GM21381 (cell line): ENCODE measurements around the gene FAM13B.
"Not testable (repeated sequence)": the region's sequence is repeated elsewhere in the genome, so short reads cannot be mapped to it uniquely, and the experiment has no call there.

ENCODE experiments used
- ATAC-seq: cut with Tn5 transposase; IDR thresholded peaks from one replicate; pipeline ENCODE4 v1.9.1; 2021; ENCODE audit warnings: mild to moderate bottlenecking, moderate library complexity; ENCODE audit not compliant: unreplicated experiment

Gene FAM13B

DNA sequence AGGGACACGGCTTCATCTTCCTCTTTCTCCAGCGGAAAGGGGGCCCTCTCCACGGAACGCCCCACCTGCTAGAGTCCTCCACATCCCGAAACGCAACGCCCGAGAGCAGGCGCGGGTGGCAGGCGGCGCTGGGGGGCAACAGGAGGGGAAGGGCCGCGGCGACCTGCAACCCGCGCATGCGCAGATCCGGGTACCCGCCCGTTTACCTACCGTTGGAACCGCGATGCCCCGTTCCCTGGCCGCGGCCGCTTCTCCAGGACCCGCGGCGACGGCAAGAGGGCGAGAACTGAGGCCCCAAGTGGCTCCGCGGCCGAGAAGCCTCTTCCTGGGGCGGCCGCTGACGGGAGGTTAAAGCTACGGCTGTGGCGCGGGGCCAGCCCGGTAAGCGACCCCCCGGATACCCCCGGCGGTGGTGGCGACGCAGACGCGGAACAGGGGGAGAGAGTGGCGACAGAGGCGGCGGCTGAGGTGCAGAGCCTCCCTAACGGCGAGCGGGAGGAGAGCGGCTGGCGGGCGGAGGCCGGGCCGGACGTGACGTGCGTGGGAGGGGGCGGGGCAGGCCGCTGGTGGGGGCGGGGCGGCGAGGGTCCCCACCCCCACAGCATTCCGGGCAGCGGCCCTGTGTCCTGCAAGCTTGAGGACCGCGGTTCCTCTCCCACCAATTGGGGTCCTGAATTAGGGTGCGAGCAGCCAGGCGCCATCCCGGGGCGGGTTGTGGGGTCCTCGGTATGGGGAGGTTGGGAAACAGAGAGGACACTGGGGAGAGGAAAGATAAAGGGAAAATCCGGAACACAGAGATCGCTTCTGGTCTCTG, at the start of gene FAM13B:
Gene FAM13B (minus strand): TSS at position 508 of the 814 bp plus-strand sequence. CDS start 13,968 bp downstream, outside the sequence.
- peak; percentile 54 for ATAC-seq

DNA sequence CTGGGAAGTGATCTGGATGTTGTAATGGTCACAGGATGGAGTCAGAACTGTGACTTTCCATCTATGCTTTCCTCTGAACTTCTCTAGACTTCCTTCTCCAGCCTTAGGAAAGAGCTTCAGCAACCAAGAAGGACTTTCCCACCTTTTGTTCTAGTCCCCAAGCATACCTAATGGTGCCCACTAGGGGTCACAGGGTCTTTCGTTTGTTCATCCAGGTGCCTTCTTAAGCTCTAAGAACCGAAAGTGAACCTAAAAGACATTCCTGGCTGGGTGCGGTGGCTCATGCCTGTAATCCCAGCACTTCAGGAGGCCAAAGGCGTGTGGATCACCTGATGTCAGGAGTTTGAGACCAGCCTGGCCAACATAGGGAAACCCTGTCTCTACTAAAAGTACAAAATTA, 49.2 kb upstream of the FAM13B start:
- ATAC-seq = no peak

DNA sequence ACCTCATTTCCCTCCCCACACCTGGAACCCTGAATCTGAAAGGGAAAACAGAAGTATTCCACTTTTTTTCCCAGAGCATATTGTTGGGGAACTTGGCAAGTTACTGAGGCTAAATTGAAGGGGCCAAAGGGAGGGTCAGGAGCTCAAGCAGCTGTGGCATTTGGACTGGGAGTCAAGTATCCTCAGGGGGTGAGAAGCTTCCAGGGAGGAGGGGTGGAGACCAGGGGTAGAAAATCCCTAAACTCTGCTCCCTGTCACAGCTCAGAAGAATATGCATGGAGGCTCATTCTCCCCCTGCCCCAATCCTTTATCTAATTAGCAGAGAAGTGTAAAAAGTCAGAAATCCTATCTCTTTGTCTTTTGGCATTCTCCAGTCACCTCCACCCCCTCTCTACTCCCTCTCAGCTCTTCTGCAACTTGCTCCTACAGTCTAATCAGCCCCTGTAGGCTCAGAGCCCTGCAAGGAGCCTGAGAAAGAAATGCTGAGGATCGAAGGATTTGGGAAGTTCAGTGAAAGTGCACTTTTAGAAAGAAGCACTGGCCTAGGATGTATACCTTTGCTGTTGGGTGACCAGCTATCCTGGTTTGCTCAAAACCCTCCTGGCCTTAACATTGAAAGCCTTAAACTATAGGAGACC, 45.2 kb upstream of the FAM13B start:
- ATAC-seq = no peak

DNA sequence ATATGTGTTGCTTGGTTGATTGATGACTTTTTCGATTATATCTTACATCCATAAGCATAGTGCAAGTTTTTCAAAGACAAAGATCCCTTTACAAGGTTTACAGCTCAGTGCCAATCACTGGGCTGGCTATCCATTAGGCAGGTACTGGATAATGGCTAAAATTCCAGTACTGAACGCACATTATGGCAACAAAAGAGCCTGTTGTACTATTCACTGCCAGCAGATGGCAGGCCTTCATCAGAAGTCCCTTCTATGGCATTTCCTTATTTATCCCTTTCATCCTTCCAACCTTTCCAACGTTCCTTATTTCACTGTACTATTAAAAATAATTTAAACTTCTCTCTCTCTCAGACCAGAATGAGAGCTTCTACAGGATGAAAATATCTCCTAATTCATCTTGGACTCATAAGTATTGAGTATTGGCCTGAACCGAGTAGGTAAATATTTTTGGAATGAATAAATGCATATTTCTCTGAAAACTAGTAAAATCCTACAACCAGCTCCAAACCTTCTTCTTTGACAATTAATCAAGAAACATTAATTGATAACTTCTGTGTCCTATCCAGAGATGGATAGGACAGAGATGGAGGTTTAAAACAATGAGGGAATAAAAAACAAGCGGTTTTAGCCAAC, 44.3 kb upstream of the FAM13B start:
- ATAC-seq = no peak

DNA sequence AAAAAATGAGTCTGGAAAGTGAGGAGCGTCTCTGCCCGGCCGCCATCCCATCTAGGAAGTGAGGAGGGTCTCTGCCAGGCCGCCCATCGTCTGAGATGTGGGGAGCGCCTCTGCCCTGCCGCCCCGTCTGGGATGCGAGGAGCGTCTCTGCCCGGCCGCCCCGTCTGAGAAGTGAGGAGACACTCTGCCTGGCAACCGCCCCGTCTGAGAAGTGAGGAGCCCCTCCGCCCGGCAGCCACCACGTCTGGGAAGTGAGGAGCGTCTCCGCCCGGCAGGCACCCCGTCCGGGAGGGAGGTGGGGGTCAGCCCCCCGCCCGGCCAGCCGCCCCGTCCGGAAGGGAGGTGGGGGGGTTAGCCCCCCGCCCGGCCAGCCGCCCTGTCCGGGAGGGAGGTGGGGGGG, 37.1 kb upstream of the FAM13B start:
- not testable (repeated sequence) for ATAC-seq

DNA sequence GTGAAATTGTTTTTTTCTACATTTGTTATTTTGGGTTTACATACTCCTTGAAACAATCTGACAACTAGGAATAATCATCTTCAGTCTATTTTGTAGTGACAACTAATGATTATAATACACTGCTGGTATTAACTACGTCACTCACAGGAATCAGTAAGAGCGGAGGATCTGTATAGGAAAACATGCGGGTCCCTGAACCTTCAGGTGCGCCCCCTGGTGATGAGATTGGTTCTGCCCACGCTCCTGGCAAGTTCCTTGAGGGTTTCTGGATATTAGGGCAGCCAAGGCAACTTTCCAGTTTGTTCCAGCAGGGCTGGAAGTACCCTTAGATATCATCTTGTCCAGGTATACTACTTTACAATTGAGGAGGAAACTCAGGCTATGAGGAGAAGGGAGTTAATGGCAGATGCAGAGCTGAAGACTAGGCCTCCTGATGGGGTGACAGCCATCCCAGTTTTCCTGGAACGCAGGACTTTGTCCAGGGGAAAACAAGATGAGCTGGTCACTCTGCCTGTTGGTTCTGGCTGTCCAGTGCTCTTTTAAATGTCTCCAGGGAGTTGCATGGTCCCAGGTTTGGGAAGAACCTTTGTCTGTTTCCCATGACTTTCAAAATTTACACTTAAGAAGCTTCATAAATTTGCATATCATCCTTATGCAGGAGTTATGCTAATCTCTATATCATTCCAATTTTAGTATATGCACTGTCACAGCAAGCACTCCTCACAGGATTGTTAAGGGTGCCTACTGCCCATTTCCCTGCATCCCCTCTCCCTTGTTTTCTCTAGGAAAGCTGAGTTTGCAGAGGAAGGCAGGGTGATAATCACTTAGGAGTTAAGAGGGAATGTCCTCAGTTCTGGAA, 36.1 kb upstream of the FAM13B start:
- ATAC-seq = peak; percentile 54

DNA sequence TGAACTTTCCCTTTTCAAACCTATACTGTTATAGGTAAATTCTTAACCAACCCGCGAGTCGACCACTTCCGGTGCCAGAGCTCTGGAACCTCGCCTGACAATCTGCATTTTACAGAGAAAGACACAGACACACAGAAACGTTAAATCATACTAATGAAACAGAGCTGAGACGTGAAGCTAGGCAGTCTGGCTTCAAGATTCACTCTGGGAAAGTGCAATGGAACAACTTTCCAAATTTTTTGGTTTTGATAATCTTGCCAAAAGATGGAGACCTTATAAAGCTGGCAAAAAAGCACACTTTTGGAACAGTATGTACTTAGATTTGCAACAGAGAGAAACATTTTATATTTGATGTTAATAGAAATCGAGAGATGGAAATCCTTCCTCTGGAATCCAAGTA, 35.1 kb upstream of the FAM13B start:
- no peak for ATAC-seq

DNA sequence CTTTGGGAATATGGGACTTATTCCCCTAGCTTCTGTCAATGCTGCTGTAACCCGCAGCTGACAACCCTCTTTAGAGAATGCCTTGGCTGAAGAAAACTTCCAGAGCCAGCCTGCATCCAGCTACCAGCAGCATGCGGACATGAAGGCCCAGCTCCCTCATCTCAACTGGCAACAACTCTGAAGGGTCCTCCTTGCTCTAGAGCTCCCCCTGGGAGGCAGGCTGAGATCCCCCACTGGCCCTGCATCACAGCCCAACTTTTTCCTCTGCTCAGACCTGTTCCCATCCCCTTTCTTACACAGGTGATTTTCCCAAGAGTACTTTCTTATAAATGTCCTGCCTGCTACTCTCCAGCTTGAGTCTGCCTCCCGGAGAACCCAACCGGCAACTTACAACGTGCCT, 32.2 kb upstream of the FAM13B start:
- no peak for ATAC-seq

DNA sequence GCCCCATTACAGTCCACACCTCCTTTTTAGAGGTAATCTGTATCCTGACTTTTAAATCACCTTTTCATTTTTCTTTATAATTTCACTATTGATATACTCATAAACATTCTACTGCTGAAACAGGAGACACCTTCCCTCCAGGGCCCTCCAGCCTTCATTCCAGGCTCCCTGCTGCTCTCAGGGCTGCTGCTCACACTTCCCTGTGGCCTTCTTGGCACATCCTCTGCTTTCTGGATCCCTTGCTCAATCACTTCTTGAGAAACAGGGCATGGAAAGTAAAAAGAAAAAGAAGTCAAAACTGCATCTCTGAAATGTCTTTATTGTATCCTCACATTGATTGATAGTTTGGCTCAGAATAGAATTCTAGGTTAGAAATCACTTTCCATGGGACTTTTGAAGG, 31.6 kb upstream of the FAM13B start:
- no peak for ATAC-seq

DNA sequence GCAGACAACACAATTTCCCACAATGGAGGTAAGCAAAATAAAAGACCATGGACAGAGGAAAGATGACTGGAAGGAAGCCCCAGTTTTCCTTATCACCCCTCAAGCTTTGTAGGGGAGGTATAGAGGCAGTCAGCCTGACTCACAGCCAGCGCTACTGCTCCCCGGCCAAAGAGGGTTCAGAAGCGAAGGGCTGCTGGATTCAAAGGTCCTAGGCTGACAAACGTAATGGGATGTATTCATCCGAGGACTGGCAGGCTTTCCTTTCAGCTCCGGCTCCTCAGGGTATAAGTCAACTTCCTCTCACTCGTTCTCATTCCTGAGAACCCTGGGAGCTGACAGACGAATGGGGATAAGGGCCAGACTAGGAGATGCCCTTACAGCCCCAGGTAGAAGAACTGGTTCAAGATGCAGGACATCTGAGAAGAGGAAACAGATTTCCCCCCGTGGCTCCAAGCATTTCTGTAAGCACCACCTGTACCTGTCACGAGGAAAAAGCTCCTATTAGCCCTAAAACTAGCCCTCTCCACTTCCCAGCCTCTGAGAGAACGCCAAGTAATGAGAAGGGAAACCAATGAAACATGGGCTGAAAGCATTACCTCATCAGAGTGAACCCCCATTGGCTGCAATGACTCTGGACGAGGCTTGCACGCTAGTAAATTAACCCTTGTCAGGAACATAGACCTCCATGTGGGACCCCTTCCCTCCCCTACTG, 22.1 kb upstream of the FAM13B start:
- no peak for ATAC-seq

DNA sequence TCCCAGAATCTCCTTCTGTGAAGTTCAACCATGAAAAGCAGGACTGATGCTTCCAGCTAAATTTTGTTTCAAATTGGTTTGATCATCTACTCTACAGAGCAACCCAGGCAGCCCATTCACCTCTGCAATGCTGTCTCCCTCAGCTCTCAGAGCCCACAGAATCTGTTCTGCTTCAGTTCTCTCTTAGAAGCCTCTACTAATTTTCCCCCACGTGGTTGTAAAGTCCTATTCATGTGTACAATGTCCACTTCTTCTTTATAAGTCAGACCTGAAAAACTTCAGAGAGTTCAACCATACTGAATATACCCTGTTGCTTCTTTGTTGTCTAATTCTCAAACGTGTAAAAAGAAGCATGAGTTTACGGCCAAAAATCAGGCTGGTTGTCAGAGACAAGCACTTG, 21.3 kb upstream of the FAM13B start:
- no peak for ATAC-seq

DNA sequence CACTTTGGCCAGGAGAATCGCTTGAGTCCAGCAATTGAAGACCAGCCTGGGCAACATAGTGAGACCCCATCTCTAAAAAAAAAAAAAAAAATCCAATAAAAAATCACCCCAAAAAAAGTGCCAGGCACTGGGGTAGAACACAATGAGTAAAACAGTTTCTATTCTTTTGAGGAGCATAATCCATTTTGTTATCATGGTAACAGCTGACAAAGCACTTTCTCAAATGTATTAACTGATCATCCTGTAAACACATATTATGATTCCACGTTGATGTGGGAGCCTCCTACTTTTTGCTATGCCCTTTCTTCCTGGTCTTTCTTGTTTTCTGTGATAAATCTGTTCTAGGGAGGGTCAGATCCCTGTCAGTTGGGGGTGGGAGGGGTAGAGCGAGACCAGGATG, 20.7 kb upstream of the FAM13B start:
- no peak for ATAC-seq

DNA sequence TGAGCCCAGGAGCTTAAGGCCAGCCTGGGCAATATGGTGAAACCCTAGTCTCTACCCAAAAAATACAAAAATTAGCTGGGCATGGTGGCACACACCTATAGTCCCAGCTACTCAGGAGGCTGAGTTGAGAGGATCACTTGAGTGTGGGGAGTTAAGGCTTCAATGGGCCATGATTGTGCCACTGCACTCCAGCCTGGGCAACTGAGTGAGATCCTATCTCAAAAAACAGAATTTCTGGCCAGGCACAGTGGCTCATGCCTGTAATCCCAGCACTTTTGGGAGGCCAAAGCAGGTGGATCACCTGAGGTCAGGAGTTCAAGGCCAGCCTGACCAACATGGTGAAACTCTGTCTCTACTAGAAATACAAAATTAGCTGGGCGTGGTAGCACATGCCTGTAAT, 19.8 kb upstream of the FAM13B start:
- ATAC-seq = not testable (repeated sequence)

DNA sequence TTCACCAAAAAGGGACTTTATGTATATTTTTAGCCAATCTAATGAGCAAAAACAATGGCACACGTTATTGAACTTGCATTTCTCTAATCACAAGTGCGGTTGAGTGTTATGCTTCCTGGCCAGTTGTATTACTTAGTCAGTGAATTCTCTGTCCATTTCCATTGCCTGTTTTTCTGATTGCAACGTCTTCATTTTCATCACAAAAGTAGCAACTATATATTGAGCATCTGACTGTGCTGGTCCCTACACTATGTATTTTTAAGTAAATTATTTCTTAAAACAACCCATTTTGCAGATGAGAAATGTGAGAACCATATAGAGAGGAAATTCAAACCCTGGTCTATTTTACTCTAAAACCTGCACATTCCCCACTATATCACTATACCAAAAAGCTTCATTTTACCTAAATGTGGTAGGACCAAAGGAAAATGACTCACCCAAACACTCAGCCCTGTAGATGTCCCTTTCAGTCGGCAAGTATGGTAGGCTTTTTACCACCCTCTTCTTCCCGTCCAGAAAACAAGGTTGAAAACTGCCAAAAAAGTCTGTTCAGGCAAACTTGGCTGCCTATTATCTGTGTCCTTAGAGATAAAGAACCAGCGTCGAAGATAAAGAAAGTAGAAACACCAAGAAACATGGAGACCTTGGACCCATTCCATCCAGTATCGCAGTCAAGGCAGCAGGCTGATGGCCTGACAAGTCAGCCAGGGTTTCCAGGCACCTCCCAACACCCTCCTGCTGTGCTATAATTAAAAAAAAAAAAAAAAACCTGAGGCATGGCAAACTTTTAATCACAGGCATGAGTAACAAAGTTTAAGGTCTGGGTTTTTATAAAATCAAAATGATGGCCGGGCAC, 18.8 kb upstream of the FAM13B start:
- no peak for ATAC-seq

DNA sequence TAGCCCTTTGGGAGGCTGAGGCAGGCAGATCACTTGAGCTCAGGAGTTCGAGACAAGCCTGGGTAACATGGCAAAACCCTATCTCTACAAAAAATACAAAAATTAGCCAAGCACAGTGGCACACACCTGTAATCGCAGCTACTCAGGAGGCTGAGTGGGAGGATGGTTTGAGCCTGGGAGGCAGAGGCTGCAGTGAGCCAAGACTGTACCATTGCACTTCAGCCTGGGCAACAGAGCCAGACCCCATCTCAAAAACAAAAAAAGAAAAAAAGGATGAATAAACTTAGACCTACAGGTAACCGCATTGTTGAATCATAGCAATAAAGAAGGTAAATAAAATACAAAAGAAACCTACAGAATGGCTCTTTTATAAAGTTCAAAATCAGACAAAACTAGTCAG, 12.4 kb upstream of the FAM13B start:
- not testable (repeated sequence) for ATAC-seq

DNA sequence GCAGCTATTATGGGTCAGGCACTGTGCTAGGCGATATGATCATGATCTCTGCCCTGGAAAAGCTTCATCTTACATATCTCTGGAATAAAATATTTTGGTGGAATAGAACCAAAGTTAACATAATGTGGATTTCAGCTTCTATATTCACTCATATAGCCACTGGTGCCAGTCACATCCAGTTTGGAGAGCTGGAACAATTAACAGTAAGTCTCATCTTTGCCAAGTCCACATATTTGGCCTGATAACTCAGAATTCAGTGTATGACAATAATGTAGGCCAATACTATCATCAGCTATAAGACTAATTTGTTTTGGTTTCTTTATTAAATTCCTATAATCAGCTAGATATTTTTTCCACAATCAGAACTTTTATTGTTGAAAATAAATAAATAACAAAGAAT, 5.9 kb upstream of the FAM13B start:
- ATAC-seq = no peak

DNA sequence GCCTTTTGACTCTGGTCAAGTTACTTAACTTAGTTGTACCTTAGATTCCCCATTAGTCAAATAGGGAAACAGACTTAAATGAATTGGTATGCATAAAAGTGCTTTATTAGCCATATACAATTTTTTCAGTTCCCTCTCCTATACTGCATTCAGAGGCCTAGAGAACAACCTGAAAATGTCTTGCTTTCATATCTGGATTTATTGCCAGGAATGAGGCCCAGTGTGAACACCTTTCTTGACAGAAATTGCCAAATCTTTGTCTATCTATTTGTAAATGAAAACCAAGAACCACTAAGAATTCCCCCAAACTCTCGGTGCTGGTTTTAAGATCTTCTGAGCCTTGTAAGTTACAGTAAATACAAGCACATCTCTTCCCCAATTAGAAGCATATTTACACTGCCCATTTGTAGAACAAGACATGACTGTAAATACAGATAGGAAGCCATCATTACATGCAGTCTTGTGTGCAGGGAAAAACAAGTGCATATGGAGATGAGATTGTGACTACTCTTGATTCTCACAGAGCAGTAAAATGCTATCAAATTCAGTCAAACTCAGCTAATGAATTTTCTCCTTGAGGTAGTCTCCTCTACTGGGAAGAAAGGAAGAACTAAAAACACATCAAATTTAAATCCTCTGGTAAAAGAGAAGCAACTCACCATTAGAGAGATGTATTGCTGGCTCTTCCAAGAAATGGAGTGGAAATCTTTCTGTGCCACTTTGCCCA, 5.2 kb upstream of the FAM13B start:
- no peak for ATAC-seq

DNA sequence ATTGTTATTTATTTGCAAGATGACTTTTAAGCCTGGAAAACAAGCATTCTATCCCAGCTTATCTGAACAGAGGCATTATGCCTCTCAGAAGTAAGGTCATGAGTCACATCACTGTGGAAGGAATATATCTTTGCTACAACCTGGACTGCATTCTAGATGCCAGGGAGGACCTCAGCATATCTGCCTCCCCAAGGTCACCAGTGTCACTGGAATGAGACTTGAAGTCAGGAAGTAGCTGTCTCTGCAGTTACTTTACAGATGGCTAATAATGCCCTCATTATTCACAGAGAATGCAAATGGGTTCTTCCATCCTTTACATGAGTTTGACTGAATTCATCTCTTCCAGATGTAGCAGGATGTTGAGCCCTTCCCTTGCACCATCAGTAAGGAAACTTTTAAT, 4.4 kb upstream of the FAM13B start:
- ATAC-seq = no peak
